Measurements from ENCODE around the gene C15orf40. TPM values are rescaled to one million over a fixed set of nuclear protein-coding genes. Genes with fewer than 3 reads are reported as not detected.
"Not testable (repeated sequence)": the region's sequence is repeated elsewhere in the genome, so short reads cannot be mapped to it uniquely, and the experiment has no call there.

Gene C15orf40
- polyA plus RNA-seq, 1 experiment: 17.3 TPM

DNA sequence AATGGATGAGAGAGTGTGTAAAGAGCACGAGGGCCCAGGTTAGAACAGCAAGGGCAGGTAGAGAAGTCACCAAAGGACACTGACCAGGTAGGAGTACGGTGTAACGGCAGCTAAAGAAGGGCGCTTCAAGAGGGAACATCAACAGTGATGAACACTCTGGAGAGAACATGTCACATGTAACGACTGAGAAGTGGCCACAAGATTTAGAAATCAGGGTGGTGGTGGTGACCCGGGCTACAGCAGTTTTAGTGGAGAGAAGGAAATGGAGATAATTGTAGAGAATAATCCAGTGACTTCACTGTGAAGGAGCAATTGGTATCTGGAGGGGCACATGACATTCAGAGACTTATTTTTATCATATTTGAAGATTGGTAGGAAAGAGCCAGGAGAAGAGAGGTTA lies 1.2 kb upstream of the C15orf40 start:
- ChIA-PET CTCF (interaction anchor here (0.6 to 2.7 kb wide), 6 partner anchors 13 to 100 kb away, joined by 3 to 19 read pairs (median 3); partner anchors contain the start of gene BTBD1), POLR2A (no interaction called here)
- DNase-seq (ENCODE audit: low read depth, low spot score): no peak
- H3K27ac ChIP-seq (ENCODE audit: low read depth, low read length): no peak overlapping the region
- TF ChIP-seq CTCF (IDR thresholded peaks at IDR 0.05; ENCODE audit: low read depth, low read length): no peak
- H3K27me3 ChIP-seq (ENCODE audit: control insufficient read depth, insufficient read depth, low read length): no peaks in the 10 kb centered on the region
- H3K4me3 ChIP-seq (ENCODE audit: low read depth, low read length): no peak overlapping the region
- no peaks in the 10 kb centered on the region for H3K9me3 ChIP-seq (ENCODE audit: control insufficient read depth, insufficient read depth, low read length)

DNA sequence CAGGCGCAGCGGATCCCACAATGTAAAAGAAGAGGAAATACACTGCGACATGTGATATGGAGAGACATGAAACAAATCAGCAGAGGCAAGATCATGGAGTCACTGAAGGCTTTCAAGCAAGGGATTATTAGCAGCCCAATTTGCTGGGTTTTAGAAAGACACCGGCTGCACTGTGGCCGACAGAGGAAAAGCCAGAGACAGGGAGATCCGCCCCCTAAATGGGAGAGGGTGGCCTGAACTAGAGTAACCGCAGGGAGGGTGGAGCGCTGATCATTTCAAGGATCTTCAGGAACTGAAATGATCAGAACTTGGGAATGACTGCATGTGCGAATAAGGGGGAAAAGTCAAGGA lies 612 bp upstream of the C15orf40 start:
- Histone ChIP-seq H3K4me3 (ENCODE audit: low read depth, low read length) (peak overlapping the region; percentile 99), H3K27me3 (ENCODE audit: control insufficient read depth, insufficient read depth, low read length) (no peaks in the 10 kb centered on the region), H3K27ac (ENCODE audit: low read depth, low read length) (peak overlapping the region; percentile 53), H3K9me3 (ENCODE audit: control insufficient read depth, insufficient read depth, low read length) (no peaks in the 10 kb centered on the region)
- ChIA-PET POLR2A (interaction anchor here (0.6 to 1.1 kb wide), 2 partner anchors 55 to 471 kb away, joined by 3 to 4 read pairs; partner anchors contain the start of genes BTBD1 and RPS17), CTCF (interaction anchor here (0.6 to 3.7 kb wide), 19 partner anchors 8 to 659 kb away, joined by 3 to 55 read pairs (median 7); partner anchors contain the start of genes BTBD1, RAMAC and TM6SF1)
- no peak for DNase-seq (ENCODE audit: low read depth, low spot score)
- no peak for TF ChIP-seq CTCF (IDR thresholded peaks at IDR 0.05; ENCODE audit: low read depth, low read length)

DNA sequence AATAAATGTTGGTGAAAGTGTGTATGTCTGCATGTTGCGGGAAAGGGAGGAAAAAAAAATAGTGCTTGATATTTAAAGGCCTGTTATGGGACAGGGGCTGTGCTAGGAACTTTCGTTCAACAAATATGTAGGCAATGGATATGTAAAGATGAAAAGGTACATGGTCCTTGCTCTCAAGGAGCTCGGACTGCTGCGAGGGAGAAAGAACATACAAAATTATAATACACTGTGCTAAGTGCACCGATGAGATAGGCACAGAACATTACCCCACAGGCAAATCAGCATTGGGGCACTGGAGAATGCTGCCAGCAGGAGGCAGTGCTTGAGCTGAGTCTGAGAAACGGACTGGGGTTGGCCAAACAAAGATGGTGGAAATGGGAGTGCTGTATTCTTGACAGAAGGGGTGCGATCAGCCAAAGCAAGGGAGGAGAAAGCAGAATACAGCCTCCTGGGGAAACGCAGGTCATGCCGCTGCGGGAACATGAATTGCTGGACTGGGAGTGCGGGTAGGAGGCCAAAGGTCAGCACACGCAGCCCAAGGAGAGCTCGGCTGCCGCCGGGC lies 649 bp downstream of the C15orf40 start:
- peak; percentile 93 for TF ChIP-seq CTCF (IDR thresholded peaks at IDR 0.05; ENCODE audit: low read depth, low read length)
- no peaks in the 10 kb centered on the region for H3K27me3 ChIP-seq (ENCODE audit: control insufficient read depth, insufficient read depth, low read length)
- DNase-seq (ENCODE audit: low read depth, low spot score): peak; percentile 51
- no peaks in the 10 kb centered on the region for H3K9me3 ChIP-seq (ENCODE audit: control insufficient read depth, insufficient read depth, low read length)
- peak overlapping the region; percentile 80 for H3K27ac ChIP-seq (ENCODE audit: low read depth, low read length)
- POLR2A ChIA-PET: interaction anchor here (0.5 to 1.1 kb wide), 5 partner anchors 22 to 470 kb away, joined by 3 to 8 read pairs (median 3); partner anchors contain the start of gene RPS17
- CTCF ChIA-PET: interaction anchor here (0.5 to 3.7 kb wide), 45 partner anchors 9 to 470 kb away, joined by 3 to 55 read pairs (median 4); partner anchors contain the start of genes BTBD1, RAMAC and TM6SF1
- H3K4me3 ChIP-seq (ENCODE audit: low read depth, low read length): peak overlapping the region; percentile 99

DNA sequence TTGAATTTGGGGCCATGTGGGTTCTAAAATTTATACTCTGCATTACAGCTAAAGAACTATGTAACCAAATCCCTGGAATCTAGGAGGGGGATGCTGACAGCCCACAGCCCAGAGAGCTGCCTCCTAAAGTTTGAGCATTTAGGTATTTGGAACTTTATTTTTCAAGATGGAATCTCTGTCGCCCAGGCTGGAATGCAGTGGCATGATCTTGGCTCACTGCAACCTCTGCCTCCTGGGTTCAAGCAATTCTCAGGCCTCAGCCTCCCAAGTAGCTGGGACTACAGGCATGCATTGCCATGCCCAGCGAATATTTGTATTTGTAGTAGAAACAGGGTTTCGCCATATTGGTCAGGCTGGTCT lies 10.8 kb downstream of the C15orf40 start:
- CTCF ChIA-PET: interaction anchor here (0.6 to 5.4 kb wide), 15 partner anchors 8 to 464 kb away, joined by 3 to 55 read pairs (median 4); partner anchors contain the start of genes BTBD1, C15orf40 and RPS17
- DNase-seq (ENCODE audit: low read depth, low spot score); H3K27ac ChIP-seq (ENCODE audit: low read depth, low read length); H3K9me3 ChIP-seq (ENCODE audit: control insufficient read depth, insufficient read depth, low read length); H3K4me3 ChIP-seq (ENCODE audit: low read depth, low read length); H3K27me3 ChIP-seq (ENCODE audit: control insufficient read depth, insufficient read depth, low read length): not testable (repeated sequence)
- POLR2A ChIA-PET: interaction anchor here (1.5 kb wide), 1 partner anchor 460 kb away, joined by 5 read pairs; the partner anchor contains the start of gene RPS17

DNA sequence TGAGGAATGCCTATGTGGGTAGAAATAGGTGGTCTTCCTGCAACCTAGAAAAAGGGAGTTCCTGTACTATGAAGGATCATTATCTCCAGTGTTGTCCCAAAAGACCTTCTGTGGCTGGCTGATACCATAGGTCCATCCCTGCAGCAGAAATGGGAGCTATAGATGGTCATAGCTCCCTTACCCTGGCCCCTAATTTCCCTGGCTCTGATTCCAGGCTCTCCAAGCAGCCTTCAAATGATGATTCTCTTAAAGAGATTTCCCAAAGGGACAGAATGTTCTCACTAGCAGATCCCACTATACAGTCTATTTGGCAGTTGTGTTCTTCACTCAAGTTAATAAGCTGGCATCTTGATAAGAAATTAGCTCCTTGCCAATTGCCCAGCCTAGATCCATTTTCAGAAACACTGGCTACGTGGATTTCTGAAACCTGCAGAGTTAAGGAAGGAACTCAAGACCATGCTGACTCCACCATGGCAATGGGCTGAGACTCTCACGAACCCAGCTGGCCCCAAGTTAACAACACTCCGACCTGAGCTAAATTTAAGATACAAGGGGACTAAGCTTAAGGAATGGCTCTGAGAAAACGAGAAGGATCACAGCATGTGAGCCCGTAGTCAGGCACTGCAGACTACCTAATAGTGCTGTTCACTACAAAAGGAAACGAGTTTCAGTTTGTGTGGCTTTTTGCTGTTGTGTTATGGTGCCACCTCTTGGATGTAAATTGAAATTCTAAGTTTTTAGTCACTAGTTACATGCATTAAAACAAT lies 11.4 kb downstream of the C15orf40 start:
- ChIA-PET POLR2A (interaction anchor here (1.5 kb wide), 1 partner anchor 460 kb away, joined by 5 read pairs; the partner anchor contains the start of gene RPS17), CTCF (interaction anchor here (0.6 to 5.4 kb wide), 26 partner anchors 8 to 469 kb away, joined by 3 to 55 read pairs (median 4); partner anchors contain the start of genes BTBD1, C15orf40, RAMAC and RPS17)

More for the DNA sequence above, 11.4 kb downstream of the C15orf40 start:
- no peaks in the 10 kb centered on the region for H3K9me3 ChIP-seq (ENCODE audit: control insufficient read depth, insufficient read depth, low read length)
- DNase-seq (ENCODE audit: low read depth, low spot score): no peak
- H3K27ac ChIP-seq (ENCODE audit: low read depth, low read length): no peak overlapping the region
- TF ChIP-seq CTCF (IDR thresholded peaks at IDR 0.05; ENCODE audit: low read depth, low read length): peak; percentile 55
- no peaks in the 10 kb centered on the region for H3K27me3 ChIP-seq (ENCODE audit: control insufficient read depth, insufficient read depth, low read length)
- peak overlapping the region; percentile 45 for H3K4me3 ChIP-seq (ENCODE audit: low read depth, low read length)
